ENCODE measurements around the gene IFNGR2. TPM values are rescaled to one million over a fixed set of nuclear protein-coding genes. Genes with fewer than 3 reads are reported as not detected.

IFNGR2 gene, protein sequence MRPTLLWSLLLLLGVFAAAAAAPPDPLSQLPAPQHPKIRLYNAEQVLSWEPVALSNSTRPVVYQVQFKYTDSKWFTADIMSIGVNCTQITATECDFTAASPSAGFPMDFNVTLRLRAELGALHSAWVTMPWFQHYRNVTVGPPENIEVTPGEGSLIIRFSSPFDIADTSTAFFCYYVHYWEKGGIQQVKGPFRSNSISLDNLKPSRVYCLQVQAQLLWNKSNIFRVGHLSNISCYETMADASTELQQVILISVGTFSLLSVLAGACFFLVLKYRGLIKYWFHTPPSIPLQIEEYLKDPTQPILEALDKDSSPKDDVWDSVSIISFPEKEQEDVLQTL
- 10 to 100 TPM; 39.6 to 54.5 (median 46.7) TPM for total RNA-seq
- 100 to 1,000 TPM in 1 of 2 donors, 10 to 100 TPM in 1; 43.7 to 125 TPM for polyA plus RNA-seq
- long read RNA-seq, donor 1, transcript IFNGR2-201 (7 exons, 2,221 nt), result major isoform, 59 of 95 reads
- long read RNA-seq, donor 1, partial matches to known transcripts, result 18 of 95 reads
- long read RNA-seq, donor 1, other reads (novel, unspliced or antisense), result 18 of 95 reads
- long read RNA-seq, donor 2, transcript IFNGR2-201 (7 exons, 2,221 nt), result major isoform, 6 of 68 reads
- long read RNA-seq, donor 2, partial matches to known transcripts, result 62 of 68 reads
- long read RNA-seq, donor 2, other reads (novel, unspliced or antisense), result 0 of 68 reads
- long read RNA-seq, donor 3, transcript IFNGR2-201 (7 exons, 2,221 nt), result major isoform, 176 of 207 reads
- long read RNA-seq, donor 3, partial matches to known transcripts, result 7 of 207 reads
- long read RNA-seq, donor 3, other reads (novel, unspliced or antisense), result 19 of 207 reads

DNA sequence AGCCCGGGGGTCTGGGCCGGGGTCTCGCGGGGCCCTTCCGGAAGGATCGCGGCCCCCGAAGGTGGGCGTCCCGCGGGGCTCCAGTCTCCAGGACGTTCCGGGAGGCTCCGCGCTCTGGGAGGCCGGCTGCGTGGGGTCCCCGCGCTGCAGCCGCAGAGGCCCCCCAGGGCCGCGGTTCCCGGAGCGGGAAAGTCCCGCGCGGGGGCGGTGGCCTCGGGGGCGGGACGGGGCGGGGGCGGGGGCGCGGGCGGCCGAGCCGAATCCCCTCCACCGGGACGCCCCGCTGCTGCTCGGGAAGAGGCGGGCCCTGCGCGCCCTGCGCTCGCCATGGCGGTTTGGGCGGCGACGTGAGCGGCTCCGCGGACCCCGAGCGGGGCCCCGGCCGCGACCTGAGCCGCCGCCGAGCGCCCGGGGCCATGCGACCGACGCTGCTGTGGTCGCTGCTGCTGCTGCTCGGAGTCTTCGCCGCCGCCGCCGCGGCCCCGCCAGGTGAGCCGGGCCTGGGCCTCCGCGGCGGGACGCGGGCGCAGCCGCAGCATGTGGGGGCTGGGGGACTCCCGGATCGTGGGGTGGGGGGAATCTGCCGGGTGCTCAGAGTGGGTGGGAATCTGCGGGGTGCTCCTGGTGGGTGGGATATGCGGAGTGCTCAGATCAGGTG, at the start of gene IFNGR2:
Gene IFNGR2, plus strand, starts transcription at position 286 of the 658 bp plus-strand sequence. Its CDS starts 131 bp downstream, at position 417.
- H3K9me3 ChIP-seq, result no peaks in the 10 kb centered on the region
- peaks cover 10% of the 10 kb centered on the region for H3K4me1 ChIP-seq (ENCODE audit: insufficient read depth)
- H3K4me3 ChIP-seq, result peak within 1 kb of the TSS; percentile 95
- peak within 1 kb of the TSS; percentile 70 to 91 for H3K27ac ChIP-seq
- no peaks in the 10 kb centered on the region for H3K27me3 ChIP-seq
- peak; percentile 41 to 69 (median 58) for DNase-seq
- WGBS, 3 donors, result 0 to 1% (median 0%) methylated on average over 47 to 89 of the region's 89 CpGs
- intact Hi-C loops (cut with DNase I), result no loop called here
- TF ChIP-seq, protein P1, sequence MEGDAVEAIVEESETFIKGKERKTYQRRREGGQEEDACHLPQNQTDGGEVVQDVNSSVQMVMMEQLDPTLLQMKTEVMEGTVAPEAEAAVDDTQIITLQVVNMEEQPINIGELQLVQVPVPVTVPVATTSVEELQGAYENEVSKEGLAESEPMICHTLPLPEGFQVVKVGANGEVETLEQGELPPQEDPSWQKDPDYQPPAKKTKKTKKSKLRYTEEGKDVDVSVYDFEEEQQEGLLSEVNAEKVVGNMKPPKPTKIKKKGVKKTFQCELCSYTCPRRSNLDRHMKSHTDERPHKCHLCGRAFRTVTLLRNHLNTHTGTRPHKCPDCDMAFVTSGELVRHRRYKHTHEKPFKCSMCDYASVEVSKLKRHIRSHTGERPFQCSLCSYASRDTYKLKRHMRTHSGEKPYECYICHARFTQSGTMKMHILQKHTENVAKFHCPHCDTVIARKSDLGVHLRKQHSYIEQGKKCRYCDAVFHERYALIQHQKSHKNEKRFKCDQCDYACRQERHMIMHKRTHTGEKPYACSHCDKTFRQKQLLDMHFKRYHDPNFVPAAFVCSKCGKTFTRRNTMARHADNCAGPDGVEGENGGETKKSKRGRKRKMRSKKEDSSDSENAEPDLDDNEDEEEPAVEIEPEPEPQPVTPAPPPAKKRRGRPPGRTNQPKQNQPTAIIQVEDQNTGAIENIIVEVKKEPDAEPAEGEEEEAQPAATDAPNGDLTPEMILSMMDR (IDR thresholded peaks at IDR 0.05), result no peak
- peak; percentile 16 for TF ChIP-seq POLR2A (IDR thresholded peaks at IDR 0.05)
- no peaks in the 10 kb centered on the region for H3K36me3 ChIP-seq

DNA sequence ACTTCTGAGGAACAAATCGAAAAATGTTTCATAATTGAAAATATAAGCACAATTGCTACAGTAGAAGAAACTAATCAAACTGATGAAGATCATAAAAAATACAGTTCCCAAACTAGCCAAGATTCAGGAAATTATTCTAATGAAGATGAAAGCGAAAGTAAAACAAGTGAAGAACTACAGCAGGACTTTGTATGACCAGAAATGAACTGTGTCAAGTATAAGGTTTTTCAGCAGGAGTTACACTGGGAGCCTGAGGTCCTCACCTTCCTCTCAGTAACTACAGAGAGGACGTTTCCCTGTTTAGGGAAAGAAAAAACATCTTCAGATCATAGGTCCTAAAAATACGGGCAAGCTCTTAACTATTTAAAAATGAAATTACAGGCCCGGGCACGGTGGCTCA, 47.9 kb upstream of the IFNGR2 start:
- 67 to 80% (median 68%) methylated on average over 6 of the region's 6 CpGs for WGBS, 3 donors
- intact Hi-C loops (cut with DNase I), result no loop called here

DNA sequence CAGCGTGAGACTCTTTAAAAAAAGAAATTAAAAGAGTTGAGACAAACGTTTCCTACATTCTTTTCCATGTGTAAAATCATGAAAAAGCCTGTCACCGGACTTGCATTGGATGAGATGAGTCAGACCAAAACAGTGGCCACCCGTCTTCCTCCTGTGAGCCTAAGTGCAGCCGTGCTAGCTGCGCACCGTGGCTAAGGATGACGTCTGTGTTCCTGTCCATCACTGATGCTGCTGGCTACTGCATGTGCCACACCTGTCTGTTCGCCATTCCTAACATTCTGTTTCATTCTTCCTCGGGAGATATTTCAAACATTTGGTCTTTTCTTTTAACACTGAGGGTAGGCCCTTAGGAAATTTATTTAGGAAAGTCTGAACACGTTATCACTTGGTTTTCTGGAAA, 47.2 kb upstream of the IFNGR2 start:
- Histone ChIP-seq H3K27me3 (no peaks in the 10 kb centered on the region), H3K27ac (no peak overlapping the region), H3K4me3 (no peak overlapping the region), H3K36me3 (no peaks in the 10 kb centered on the region), H3K9me3 (no peaks in the 10 kb centered on the region), H3K4me1 (ENCODE audit: insufficient read depth) (peaks cover 1% of the 10 kb centered on the region)
- WGBS, 3 donors, result 85 to 86% (median 85%) methylated on average over 11 of the region's 11 CpGs
- intact Hi-C loops (cut with DNase I), result no loop called here
- TF ChIP-seq EP300 (IDR thresholded peaks at IDR 0.05) (no peak), POLR2A (IDR thresholded peaks at IDR 0.05) (no peak)
- TF ChIP-seq, protein P1 (IDR thresholded peaks at IDR 0.05), result no peak
- no peak for DNase-seq

More for the DNA sequence above, 47.9 kb upstream of the IFNGR2 start:
- no peak overlapping the region for H3K4me3 ChIP-seq
- no peaks in the 10 kb centered on the region for H3K4me1 ChIP-seq (ENCODE audit: insufficient read depth)
- H3K9me3 ChIP-seq, result no peaks in the 10 kb centered on the region
- H3K27me3 ChIP-seq, result no peaks in the 10 kb centered on the region
- no peak overlapping the region for H3K27ac ChIP-seq
- TF ChIP-seq EP300 (IDR thresholded peaks at IDR 0.05), result no peak
- TF ChIP-seq, protein P1 (IDR thresholded peaks at IDR 0.05), result no peak
- H3K36me3 ChIP-seq, result no peaks in the 10 kb centered on the region
- no peak for DNase-seq

DNA sequence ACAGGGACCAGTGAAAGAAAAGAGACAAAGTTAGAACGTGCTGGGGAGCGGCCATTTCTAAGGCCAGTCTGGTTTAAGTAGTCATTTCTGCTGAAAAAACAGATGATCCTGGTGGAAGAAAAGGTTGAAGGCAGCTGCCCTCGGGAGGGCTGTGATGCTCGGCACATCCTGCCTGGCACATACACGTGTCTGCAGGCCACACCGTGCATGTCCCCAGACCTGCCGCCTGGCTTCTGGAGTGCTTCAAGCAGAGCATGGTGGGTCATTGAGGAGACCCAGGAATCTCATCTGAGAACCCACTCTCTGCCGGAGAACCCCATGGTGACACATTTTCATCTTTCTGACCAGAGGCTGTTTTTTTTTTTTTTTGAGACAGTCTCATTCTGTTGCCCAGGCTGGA, 46.0 kb upstream of the IFNGR2 start:
- Histone ChIP-seq H3K27ac (no peak overlapping the region), H3K36me3 (no peaks in the 10 kb centered on the region), H3K27me3 (no peaks in the 10 kb centered on the region), H3K4me3 (no peak overlapping the region), H3K4me1 (ENCODE audit: insufficient read depth) (peaks cover 4% of the 10 kb centered on the region), H3K9me3 (no peaks in the 10 kb centered on the region)
- TF ChIP-seq, protein P1 (IDR thresholded peaks at IDR 0.05), result no peak
- TF ChIP-seq POLR2A (IDR thresholded peaks at IDR 0.05) (no peak), EP300 (IDR thresholded peaks at IDR 0.05) (no peak)
- WGBS, 3 donors, result 83 to 88% (median 87%) methylated on average over 8 of the region's 8 CpGs
- no peak for DNase-seq
- intact Hi-C loops (cut with DNase I), result no loop called here

All from ovary (tissue), 10 donors.